Activated T-cell treated with anti-CD3 and anti-CD28 coated beads for 48 hours (primary cell): Measurements from ENCODE around the gene SUPT3H.
"Not testable (repeated sequence)": the region's sequence is repeated elsewhere in the genome, so short reads cannot be mapped to it uniquely, and the experiment has no call there.

ENCODE experiments used
- DNase-seq: peaks from one replicate; pipeline ENCODE4 v3.0.0-alpha.2; 2020; ENCODE audit warnings: low read depth

Gene SUPT3H

GRCh38 chr6:45054610-45055009, 323.1 kb downstream of the SUPT3H start:
- DNase-seq, result no peak

GRCh38 chr6:45052325-45052724, 325.4 kb downstream of the SUPT3H start:
- no peak for DNase-seq

GRCh38 chr6:45049188-45049843, 328.4 kb downstream of the SUPT3H start:
- no peak for DNase-seq

GRCh38 chr6:45047573-45047972, 330.2 kb downstream of the SUPT3H start:
- DNase-seq, result no peak

- DNase-seq, result no peak
Observed at GRCh38 chr6:45045253-45045601, 332.5 kb downstream of the SUPT3H start.

- no peak for DNase-seq
Observed at GRCh38 chr6:45044510-45045252, 333.1 kb downstream of the SUPT3H start.

- no peak for DNase-seq
Observed at GRCh38 chr6:45044086-45044485, 333.6 kb downstream of the SUPT3H start.

- not testable (repeated sequence) for DNase-seq
Observed at GRCh38 chr6:45042673-45043072, 335.1 kb downstream of the SUPT3H start.

- no peak for DNase-seq
Observed at GRCh38 chr6:45038226-45038625, 339.5 kb downstream of the SUPT3H start.

- DNase-seq, result no peak
Observed at GRCh38 chr6:45036103-45036502, 341.6 kb downstream of the SUPT3H start.

- no peak for DNase-seq
Observed at GRCh38 chr6:45032426-45032825, 345.3 kb downstream of the SUPT3H start.

- DNase-seq, result no peak
Observed at GRCh38 chr6:45031601-45032000, 346.1 kb downstream of the SUPT3H start.

- no peak for DNase-seq
Observed at GRCh38 chr6:45027126-45027525, 350.6 kb downstream of the SUPT3H start.

GRCh38 chr6:45026003-45026516, 351.7 kb downstream of the SUPT3H start:
- no peak for DNase-seq

GRCh38 chr6:45024610-45025009, 353.1 kb downstream of the SUPT3H start:
- DNase-seq, result no peak

GRCh38 chr6:45021676-45022075, 356.1 kb downstream of the SUPT3H start:
- no peak for DNase-seq

- DNase-seq, result no peak
Observed at GRCh38 chr6:45012687-45013086, 365.0 kb downstream of the SUPT3H start.

- no peak for DNase-seq
Observed at GRCh38 chr6:45009576-45009975, 368.2 kb downstream of the SUPT3H start.

- no peak for DNase-seq
Observed at GRCh38 chr6:45006893-45007292, 370.8 kb downstream of the SUPT3H start.

GRCh38 chr6:45003961-45004360, 373.8 kb downstream of the SUPT3H start:
- DNase-seq, result no peak

GRCh38 chr6:45003387-45003786, 374.3 kb downstream of the SUPT3H start:
- no peak for DNase-seq

- DNase-seq, result no peak
Observed at GRCh38 chr6:45002390-45003105, 375.2 kb downstream of the SUPT3H start.

GRCh38 chr6:45001663-45002062, 376.1 kb downstream of the SUPT3H start:
- no peak for DNase-seq
